OCI-LY1 (cell line): Measurements from ENCODE around the gene ARPP19.

Experiments used
- H2AFZ ChIP-seq: fragments of 200-600 bp; sonication (generic), shearing (Covaris generic); 2 replicates; pipeline ENCODE4 v1.6.0; 2014; ENCODE audit warnings: antibody characterized with exemption, mild to moderate bottlenecking, low read length
- H3F3A ChIP-seq: fragments of 200-600 bp; sonication (generic), shearing (Covaris generic); 2 replicates; pipeline ENCODE4 v1.6.0; 2014; ENCODE audit warnings: mild to moderate bottlenecking, antibody characterized with exemption, low read length, moderate library complexity; ENCODE audit not compliant: insufficient read depth
- H3K27ac ChIP-seq: fragments of 200-600 bp; sonication (generic); 2 replicates; pipeline ENCODE4 v1.5.1; 2014; ENCODE audit warnings: low read length, mixed run types, mild to moderate bottlenecking, low read depth; ENCODE audit not compliant: poor library complexity, severe bottlenecking
- H3K27me3 ChIP-seq: fragments of 200-600 bp; sonication (generic); 2 replicates; pipeline ENCODE4 v1.6.0; 2014; ENCODE audit warnings: antibody characterized with exemption, mild to moderate bottlenecking, low read length, moderate library complexity; ENCODE audit not compliant: insufficient read depth
- H3K36me3 ChIP-seq: fragments of 200-600 bp; sonication (generic); 2 replicates; pipeline ENCODE4 v1.6.1; 2014; ENCODE audit warnings: mild to moderate bottlenecking, antibody characterized with exemption, low read length, moderate library complexity, mixed read lengths; ENCODE audit not compliant: insufficient read depth
- H3K4me1 ChIP-seq: fragments of 200-600 bp; sonication (generic); 2 replicates; pipeline ENCODE4 v1.5.1; 2014; ENCODE audit warnings: mild to moderate bottlenecking, low read length, moderate library complexity; ENCODE audit not compliant: insufficient read depth, severe bottlenecking
- H3K4me2 ChIP-seq: fragments of 200-600 bp; sonication (generic), shearing (Covaris generic); 2 replicates; pipeline ENCODE4 v1.6.1; 2014; ENCODE audit warnings: low read length
- H3K4me3 ChIP-seq: fragments of 200-600 bp; sonication (generic); 2 replicates; pipeline ENCODE4 v1.5.1; 2014; ENCODE audit warnings: low read length, low read depth, mild to moderate bottlenecking, mixed read lengths; ENCODE audit not compliant: poor library complexity, severe bottlenecking
- H3K79me2 ChIP-seq: fragments of 200-600 bp; shearing (Covaris generic); 2 replicates; pipeline ENCODE4 v1.6.1; 2016; ENCODE audit warnings: mixed run types, low read length, mixed read lengths; ENCODE audit not compliant: insufficient read depth
- H3K9ac ChIP-seq: fragments of 200-600 bp; sonication (generic), shearing (Covaris generic); 2 replicates; pipeline ENCODE4 v1.6.1; 2014; ENCODE audit warnings: mild to moderate bottlenecking, low read length, mixed read lengths
- H3K9me2 ChIP-seq: fragments of 200-600 bp; sonication (generic), shearing (Covaris generic); 2 replicates; pipeline ENCODE4 v1.6.1; 2014; ENCODE audit warnings: low read depth, mild to moderate bottlenecking, low read length, mixed read lengths
- H3K9me3 ChIP-seq: fragments of 200-600 bp; shearing (Covaris generic); 2 replicates; pipeline ENCODE4 v1.6.1; 2014; ENCODE audit warnings: low read length, mixed read lengths
- H4K20me1 ChIP-seq: fragments of 200-600 bp; sonication (generic), shearing (Covaris generic); 2 replicates; pipeline ENCODE4 v1.6.0; 2016; ENCODE audit warnings: mild to moderate bottlenecking, low read length; ENCODE audit not compliant: insufficient read depth
- EZH2 ChIP-seq: fragments of 200-600 bp; sonication (generic), shearing (Covaris generic); IDR thresholded peaks from 2 replicates; pipeline ENCODE4 v1.8.0; 2017; ENCODE audit warnings: borderline replicate concordance, mixed run types, mild to moderate bottlenecking, antibody characterized with exemption, low read length, moderate library complexity, mixed read lengths
- TF ChIP-seq, protein P1 (sequence below): fragments of 200-600 bp; sonication (generic), shearing (Covaris generic); IDR thresholded peaks from 2 replicates; pipeline ENCODE4 v1.5.1; 2017; ENCODE audit warnings: mild to moderate bottlenecking, antibody characterized with exemption, low read length, moderate library complexity, mixed read lengths

Gene ARPP19

DNA sequence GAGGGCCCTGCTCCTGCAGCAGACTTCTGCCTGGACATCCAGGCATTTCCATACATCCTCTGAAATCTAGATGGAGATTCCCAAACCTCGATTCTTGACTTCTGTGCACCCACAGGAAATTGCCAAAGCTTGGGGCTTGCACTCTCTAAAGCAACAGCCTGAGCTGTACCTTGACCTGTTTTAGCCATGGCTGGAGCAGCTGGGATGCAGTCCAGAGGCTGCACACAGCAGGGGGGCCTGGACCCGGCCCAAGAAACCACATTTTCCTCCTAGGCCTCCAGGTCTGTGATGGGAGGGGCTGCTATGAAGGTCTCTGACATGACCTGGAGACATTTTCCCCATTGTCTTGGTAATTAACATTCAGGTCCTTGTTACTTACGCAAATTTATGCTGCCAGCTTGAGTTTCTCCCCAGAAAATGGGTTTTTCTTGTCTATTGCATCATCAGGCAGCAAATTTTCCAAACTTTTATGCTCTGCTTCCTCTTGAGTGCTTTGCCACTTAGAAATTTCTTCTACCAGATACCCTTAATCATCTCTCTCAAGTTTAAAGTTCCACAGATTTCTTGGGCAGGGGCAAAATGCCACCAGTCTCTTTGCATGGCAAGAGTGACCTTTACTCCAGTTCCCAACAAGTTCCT lies 28.3 kb downstream of the ARPP19 start:
- Histone ChIP-seq H3K4me1 (no peaks in the 10 kb centered on the region), H2AFZ (no peak overlapping the region), H4K20me1 (no peaks in the 10 kb centered on the region), H3F3A (no peaks in the 10 kb centered on the region), H3K9me3 (no peaks in the 10 kb centered on the region), H3K36me3 (no peaks in the 10 kb centered on the region; the same call in 1 of the 2 replicates), H3K9ac (no peak overlapping the region), H3K4me2 (no peak overlapping the region), H3K27me3 (no peaks in the 10 kb centered on the region), H3K27ac (no peak overlapping the region), H3K79me2 (no peaks in the 10 kb centered on the region), H3K9me2 (no peaks in the 10 kb centered on the region), H3K4me3 (no peak overlapping the region)
- no peak for TF ChIP-seq EZH2
- TF ChIP-seq, protein P1, sequence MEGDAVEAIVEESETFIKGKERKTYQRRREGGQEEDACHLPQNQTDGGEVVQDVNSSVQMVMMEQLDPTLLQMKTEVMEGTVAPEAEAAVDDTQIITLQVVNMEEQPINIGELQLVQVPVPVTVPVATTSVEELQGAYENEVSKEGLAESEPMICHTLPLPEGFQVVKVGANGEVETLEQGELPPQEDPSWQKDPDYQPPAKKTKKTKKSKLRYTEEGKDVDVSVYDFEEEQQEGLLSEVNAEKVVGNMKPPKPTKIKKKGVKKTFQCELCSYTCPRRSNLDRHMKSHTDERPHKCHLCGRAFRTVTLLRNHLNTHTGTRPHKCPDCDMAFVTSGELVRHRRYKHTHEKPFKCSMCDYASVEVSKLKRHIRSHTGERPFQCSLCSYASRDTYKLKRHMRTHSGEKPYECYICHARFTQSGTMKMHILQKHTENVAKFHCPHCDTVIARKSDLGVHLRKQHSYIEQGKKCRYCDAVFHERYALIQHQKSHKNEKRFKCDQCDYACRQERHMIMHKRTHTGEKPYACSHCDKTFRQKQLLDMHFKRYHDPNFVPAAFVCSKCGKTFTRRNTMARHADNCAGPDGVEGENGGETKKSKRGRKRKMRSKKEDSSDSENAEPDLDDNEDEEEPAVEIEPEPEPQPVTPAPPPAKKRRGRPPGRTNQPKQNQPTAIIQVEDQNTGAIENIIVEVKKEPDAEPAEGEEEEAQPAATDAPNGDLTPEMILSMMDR: no peak

DNA sequence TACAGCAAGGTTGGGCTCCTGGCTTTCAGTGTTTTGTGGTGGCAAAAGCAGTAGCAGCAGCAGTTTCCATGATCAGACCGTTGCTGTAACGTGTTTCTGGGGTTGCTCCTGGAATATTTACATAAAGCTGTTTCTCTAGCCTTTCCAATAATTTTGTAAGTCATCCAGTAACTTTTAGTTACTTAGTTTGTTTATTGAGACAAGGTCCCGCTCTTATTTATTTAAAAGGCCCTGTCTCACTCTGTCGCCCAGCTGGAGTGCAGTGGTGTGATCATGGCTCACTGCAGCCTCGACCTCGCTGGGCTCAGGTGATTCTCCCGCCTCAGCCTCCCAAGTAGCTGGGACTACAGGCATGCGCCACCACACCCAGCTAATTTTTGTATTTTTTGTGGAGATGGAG lies 31.4 kb downstream of the ARPP19 start:
- Histone ChIP-seq H3K9me3 (no peaks in the 10 kb centered on the region), H4K20me1 (no peaks in the 10 kb centered on the region), H3K4me1 (no peaks in the 10 kb centered on the region), H3K9ac (no peak overlapping the region), H2AFZ (no peak overlapping the region), H3K79me2 (no peaks in the 10 kb centered on the region), H3K4me3 (no peak overlapping the region), H3K36me3 (no peaks in the 10 kb centered on the region; the same call in 1 of the 2 replicates), H3F3A (no peaks in the 10 kb centered on the region), H3K27ac (no peak overlapping the region), H3K27me3 (no peaks in the 10 kb centered on the region), H3K4me2 (no peak overlapping the region), H3K9me2 (no peaks in the 10 kb centered on the region)
- TF ChIP-seq, protein P1: no peak
- no peak for TF ChIP-seq EZH2

DNA sequence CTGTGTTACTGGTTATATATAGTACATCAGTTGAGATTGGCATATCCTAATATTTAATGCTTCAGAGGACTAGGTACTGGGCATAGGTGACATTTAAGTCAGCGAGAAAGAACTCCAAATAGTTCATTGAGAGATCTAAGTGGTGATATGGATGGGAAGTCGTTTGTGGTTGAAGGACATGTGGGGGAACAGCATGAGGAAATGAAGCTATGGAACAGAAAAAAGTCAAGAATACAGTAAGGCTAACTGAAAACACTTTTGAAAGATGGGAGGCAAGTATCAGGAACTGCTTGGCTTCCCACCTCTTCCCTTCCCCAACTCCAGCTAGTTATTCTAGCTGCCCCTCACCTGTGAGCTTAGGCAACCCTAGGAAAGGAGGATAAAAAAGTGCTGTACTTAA lies 36.4 kb downstream of the ARPP19 start:
- TF ChIP-seq EZH2: no peak
- TF ChIP-seq, protein P1: no peak
- Histone ChIP-seq H3F3A (no peaks in the 10 kb centered on the region), H3K79me2 (peaks cover 5% of the 10 kb centered on the region; the same call in 1 of the 2 replicates), H2AFZ (no peak overlapping the region), H3K9ac (no peak overlapping the region), H3K4me1 (peaks cover 16% of the 10 kb centered on the region), H3K27me3 (no peaks in the 10 kb centered on the region), H4K20me1 (no peaks in the 10 kb centered on the region), H3K9me3 (no peaks in the 10 kb centered on the region), H3K36me3 (no peaks in the 10 kb centered on the region), H3K27ac (no peak overlapping the region), H3K4me2 (no peak overlapping the region), H3K4me3 (no peak overlapping the region), H3K9me2 (no peaks in the 10 kb centered on the region)
